HepG2 (cell line): ENCODE data around the gene BIRC2. TPM values are rescaled to one million over a fixed set of nuclear protein-coding genes. Genes with fewer than 3 reads are reported as not detected.

Experiments used
- ARNT2 ChIP-seq: sonication (generic); formaldehyde crosslinking; IDR thresholded peaks from 2 replicates; pipeline ENCODE4 v1.8.0; 2022; ENCODE audit warnings: mild to moderate bottlenecking, low read depth, missing genetic modification reagents, moderate library complexity
- ELF1 ChIP-seq: sonication (generic); formaldehyde crosslinking; IDR thresholded peaks from 2 replicates; pipeline ENCODE4 v1.4.0; 2020; ENCODE audit warnings: missing genetic modification reagents
- FOXP1 ChIP-seq, 2 experiments: fragments of 450-650 bp in 1 of 2; IDR thresholded peaks; 2 replicates each; pipeline ENCODE4 v1.6.1; 2017 to 2018; ENCODE audit warnings: antibody characterized with exemption in 1 of 2
- GMEB1 ChIP-seq: sonication (generic); formaldehyde crosslinking; IDR thresholded peaks from 2 replicates; pipeline ENCODE4 v1.5.1; 2020; ENCODE audit warnings: missing genetic modification reagents, mild to moderate bottlenecking, borderline replicate concordance
- HHEX ChIP-seq: IDR thresholded peaks from 2 replicates; pipeline ENCODE4 v1.6.1; 2016; ENCODE audit warnings: control low read depth
- HOXA5 ChIP-seq: sonication (generic); formaldehyde crosslinking; IDR thresholded peaks from 2 replicates; pipeline ENCODE4 v1.4.0; 2020; ENCODE audit warnings: missing genetic modification reagents
- NFE2L2 ChIP-seq: fragments of 150-350 bp; IDR thresholded peaks from 2 replicates; pipeline ENCODE4 v1.6.1; 2014; ENCODE audit warnings: low read length
- SMC3 ChIP-seq: IDR thresholded peaks from 2 replicates; pipeline ENCODE4 v1.6.1; 2011; ENCODE audit warnings: low read length, improper control_type of control experiment
- ZNF17 ChIP-seq: sonication (generic); formaldehyde crosslinking; IDR thresholded peaks from 2 replicates; pipeline ENCODE4 v1.5.0; 2020; ENCODE audit warnings: mild to moderate bottlenecking, missing genetic modification reagents
- ZNF496 ChIP-seq: sonication (generic); formaldehyde crosslinking; IDR thresholded peaks from 2 replicates; pipeline ENCODE4 v1.8.1; 2023; ENCODE audit warnings: mild to moderate bottlenecking, moderate library complexity, missing genetic modification reagents; ENCODE audit not compliant: insufficient replicate concordance
- ZNF607 ChIP-seq: sonication (generic); formaldehyde crosslinking; IDR thresholded peaks from 2 replicates; pipeline ENCODE4 v1.5.1; 2020; ENCODE audit warnings: missing genetic modification reagents, mild to moderate bottlenecking, borderline replicate concordance
- ZNF646 ChIP-seq: sonication (generic); formaldehyde crosslinking; IDR thresholded peaks from 2 replicates; pipeline ENCODE4 v1.9.0; 2021; ENCODE audit warnings: mild to moderate bottlenecking, missing genetic modification reagents
- ZNF746 ChIP-seq: sonication (generic); formaldehyde crosslinking; IDR thresholded peaks from 2 replicates; pipeline ENCODE4 v1.8.0; 2022; ENCODE audit warnings: mild to moderate bottlenecking, missing genetic modification reagents
- ZNF770 ChIP-seq: sonication (generic); formaldehyde crosslinking; IDR thresholded peaks from 2 replicates; pipeline ENCODE4 v1.5.0; 2020; ENCODE audit warnings: mild to moderate bottlenecking, missing genetic modification reagents
- ZNF775 ChIP-seq: sonication (generic); formaldehyde crosslinking; IDR thresholded peaks from 2 replicates; pipeline ENCODE4 v1.4.0; 2020; ENCODE audit warnings: missing genetic modification reagents, mild to moderate bottlenecking, moderate library complexity, borderline replicate concordance
- polyA plus RNA-seq, 8 experiments: library from polyadenylated mRNA; depleted of rRNA in 3 of 8; stranded (reverse) in 7 of 8; unstranded in 1 of 8; fragments of >200 nt; fragmentation: Illumina TruSeq in 4 of 8; extraction: Trizol in 4 of 8; gene quantifications; 2 replicates each; pipeline versions ENCODE4 v1.2.1 to v1.2.3, GENCODE V29; 2011 to 2016; ENCODE audit warnings: low read depth in 4 of 8, missing spikeins in 1 of 8, mixed read lengths in 1 of 8; ENCODE audit not compliant: insufficient read depth in 1 of 8
- total RNA-seq, 5 experiments: library from RNA; depleted of rRNA; stranded (reverse); fragments of >200 nt; fragmentation: Illumina TruSeq; extraction: Trizol; gene quantifications; 2 replicates each; pipeline ENCODE4 v1.2.3, GENCODE V29; 2016; ENCODE audit warnings: low read depth in 1 of 5
- TF ChIP-seq, protein P1 (sequence below): sonication (generic); formaldehyde crosslinking; IDR thresholded peaks from 2 replicates; pipeline ENCODE4 v1.4.0; 2020; ENCODE audit warnings: missing genetic modification reagents, mild to moderate bottlenecking, borderline replicate concordance
- TF ChIP-seq, protein P2 (sequence below): sonication (generic); formaldehyde crosslinking; IDR thresholded peaks from 2 replicates; pipeline ENCODE4 v1.4.0; 2020; ENCODE audit warnings: missing genetic modification reagents

BIRC2 gene
- total and polyA plus RNA-seq, 2 of the 13 experiments (the other 11 are each of a cell fraction or from before 2014, with no cell fraction given): 61.7 to 62.2 TPM

- TF ChIP-seq, protein P1, sequence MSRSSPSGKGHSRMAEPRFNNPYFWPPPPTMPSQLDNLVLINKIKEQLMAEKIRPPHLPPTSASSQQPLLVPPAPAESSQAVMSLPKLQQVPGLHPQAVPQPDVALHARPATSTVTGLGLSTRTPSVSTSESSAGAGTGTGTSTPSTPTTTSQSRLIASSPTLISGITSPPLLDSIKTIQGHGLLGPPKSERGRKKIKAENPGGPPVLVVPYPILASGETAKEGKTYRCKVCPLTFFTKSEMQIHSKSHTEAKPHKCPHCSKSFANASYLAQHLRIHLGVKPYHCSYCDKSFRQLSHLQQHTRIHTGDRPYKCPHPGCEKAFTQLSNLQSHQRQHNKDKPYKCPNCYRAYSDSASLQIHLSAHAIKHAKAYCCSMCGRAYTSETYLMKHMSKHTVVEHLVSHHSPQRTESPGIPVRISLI (CRISPR knock-in tag): no peak
- TF ChIP-seq ZNF607 (CRISPR knock-in tag) (no peak), NFE2L2 (no peak), ZNF496 (CRISPR knock-in tag) (no peak), ZNF17 (CRISPR knock-in tag) (no peak), ELF1 (CRISPR knock-in tag) (no peak), SMC3 (peak; percentile 85), ARNT2 (CRISPR knock-in tag) (no peak), GMEB1 (CRISPR knock-in tag) (no peak), ZNF775 (no peak), ZNF646 (CRISPR knock-in tag) (no peak), HOXA5 (CRISPR knock-in tag) (no peak; the same call in 1 of the 2 replicates), ZNF770 (no peak), ZNF746 (CRISPR knock-in tag) (no peak), HHEX (no peak), FOXP1 (IDR thresholded peaks at IDR 0.05) (no peak), FOXP1 (CRISPR knock-in tag; IDR thresholded peaks at IDR 0.05) (no peak)
- TF ChIP-seq, protein P2, sequence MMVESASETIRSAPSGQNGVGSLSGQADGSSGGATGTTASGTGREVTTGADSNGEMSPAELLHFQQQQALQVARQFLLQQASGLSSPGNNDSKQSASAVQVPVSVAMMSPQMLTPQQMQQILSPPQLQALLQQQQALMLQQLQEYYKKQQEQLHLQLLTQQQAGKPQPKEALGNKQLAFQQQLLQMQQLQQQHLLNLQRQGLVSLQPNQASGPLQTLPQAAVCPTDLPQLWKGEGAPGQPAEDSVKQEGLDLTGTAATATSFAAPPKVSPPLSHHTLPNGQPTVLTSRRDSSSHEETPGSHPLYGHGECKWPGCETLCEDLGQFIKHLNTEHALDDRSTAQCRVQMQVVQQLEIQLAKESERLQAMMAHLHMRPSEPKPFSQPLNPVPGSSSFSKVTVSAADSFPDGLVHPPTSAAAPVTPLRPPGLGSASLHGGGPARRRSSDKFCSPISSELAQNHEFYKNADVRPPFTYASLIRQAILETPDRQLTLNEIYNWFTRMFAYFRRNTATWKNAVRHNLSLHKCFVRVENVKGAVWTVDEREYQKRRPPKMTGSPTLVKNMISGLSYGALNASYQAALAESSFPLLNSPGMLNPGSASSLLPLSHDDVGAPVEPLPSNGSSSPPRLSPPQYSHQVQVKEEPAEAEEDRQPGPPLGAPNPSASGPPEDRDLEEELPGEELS (CRISPR knock-in tag): 0 out of 2 replicates have a peak, but pooled peaks have one; percentile 11
These were observed 5.1 kb upstream of the BIRC2 start (continued) for GRCh38 chr11:102341844-102342318.
